IMR-90 (cell line): ENCODE measurements around the gene LRP1B. TPM values are rescaled to one million over a fixed set of nuclear protein-coding genes. Genes with fewer than 3 reads are reported as not detected.

ENCODE experiments used
- ATAC-seq: fragments of 200-7000 bp; cut with Tn5 transposase; 2 replicates; pipeline ENCODE4 v1.9.1; 2020; ENCODE audit warnings: low read depth, mild to moderate bottlenecking, moderate library complexity
- BruUV-seq: library from RNA; stranded (reverse); fragments of 400-500 nt; replicated peaks from 2 replicates; lab custom pipeline; 2021; lab: Mats Ljungman, UMichigan
- CTCF ChIA-PET: fragments of 300-600 bp; formaldehyde crosslinking; extraction: SDS; loops from one replicate; lab custom pipeline; 2021; ENCODE audit warnings: antibody characterized with exemption; lab: Yijun Ruan, JAX
- POLR2A ChIA-PET: fragments of 300-600 bp; sonication (Branson Sonifier 250); formaldehyde crosslinking; loops from one replicate; lab custom pipeline; 2022; ENCODE audit warnings: antibody characterized with exemption; ENCODE audit not compliant: unreplicated experiment; lab: Charles Lee
- DNase-seq: peaks from one replicate; pipeline ENCODE4 v3.0.0; 2013
- H2AFZ ChIP-seq: replicated peaks from 2 replicates; pipeline ENCODE3; 2013; ENCODE audit warnings: low read length, mild to moderate bottlenecking; ENCODE audit not compliant: poor library complexity
- H2AK5ac ChIP-seq: 2 replicates; pipeline ENCODE4 v1.6.1; 2013; ENCODE audit warnings: low read depth, low read length, inconsistent platforms
- H2AK9ac ChIP-seq: replicated peaks from 2 replicates; pipeline ENCODE3; 2013; ENCODE audit warnings: mild to moderate bottlenecking, low read depth, low read length, moderate library complexity; ENCODE audit not compliant: poor library complexity
- H2BK120ac ChIP-seq: 2 replicates; pipeline ENCODE4 v1.6.1; 2013; ENCODE audit warnings: low read depth, low read length, inconsistent platforms
- H2BK15ac ChIP-seq: 3 replicates; pipeline ENCODE4 v1.6.1; 2013; ENCODE audit warnings: low read depth, low read length, inconsistent platforms
- H2BK20ac ChIP-seq: 2 replicates; pipeline ENCODE4 v1.6.1; 2013; ENCODE audit warnings: low read depth, mild to moderate bottlenecking, inconsistent platforms, low read length, moderate library complexity
- H2BK5ac ChIP-seq: 2 replicates; pipeline ENCODE4 v1.6.1; 2013; ENCODE audit warnings: mild to moderate bottlenecking, low read depth, low read length, inconsistent platforms; ENCODE audit not compliant: poor library complexity, severe bottlenecking
- H3K14ac ChIP-seq: replicated peaks from 2 replicates; pipeline ENCODE4 v1.6.1; 2013; ENCODE audit warnings: low read depth, low read length, inconsistent platforms
- H3K18ac ChIP-seq: 2 replicates; pipeline ENCODE4 v1.6.1; 2013; ENCODE audit warnings: low read depth, low read length, control low read depth
- H3K23ac ChIP-seq: 2 replicates; pipeline ENCODE4 v1.6.1; 2013; ENCODE audit warnings: low read depth, low read length, inconsistent platforms
- H3K27ac ChIP-seq: 2 replicates; pipeline ENCODE4 v1.5.1; 2013; ENCODE audit warnings: mild to moderate bottlenecking, control low read depth, low read length; ENCODE audit not compliant: insufficient read depth
- H3K27me3 ChIP-seq: 2 replicates; pipeline ENCODE4 v1.6.1; 2013; ENCODE audit warnings: low read length; ENCODE audit not compliant: control insufficient read depth, insufficient read depth
- H3K36me3 ChIP-seq: 2 replicates; pipeline ENCODE4 v1.6.1; 2013; ENCODE audit warnings: low read length, mixed read lengths; ENCODE audit not compliant: control insufficient read depth, insufficient read depth
- H3K4ac ChIP-seq: 2 replicates; pipeline ENCODE4 v1.6.1; 2013; ENCODE audit warnings: low read depth, low read length, inconsistent platforms
- H3K4me1 ChIP-seq: 2 replicates; pipeline ENCODE4 v1.6.1; 2013; ENCODE audit warnings: low read length, mixed read lengths; ENCODE audit not compliant: control insufficient read depth, insufficient read depth
- H3K4me2 ChIP-seq: 2 replicates; pipeline ENCODE4 v1.6.1; 2013; ENCODE audit warnings: low read depth, mild to moderate bottlenecking, control low read depth, low read length, moderate library complexity
- H3K4me3 ChIP-seq: 2 replicates; pipeline ENCODE4 v1.5.1; 2013; ENCODE audit warnings: low read depth, mild to moderate bottlenecking, control low read depth, low read length, moderate library complexity; ENCODE audit not compliant: insufficient read depth
- H3K56ac ChIP-seq: 2 replicates; pipeline ENCODE4 v1.6.1; 2013; ENCODE audit warnings: low read length, inconsistent platforms; ENCODE audit not compliant: insufficient read depth; ENCODE audit errors: extremely low read depth
- H3K79me1 ChIP-seq, 2 experiments: 2 replicates each; pipeline ENCODE4 v1.6.1; 2013; ENCODE audit warnings: low read length in 2 of 2, inconsistent platforms in 1 of 2, low read depth in 1 of 2
- H3K9ac ChIP-seq: 2 replicates; pipeline ENCODE4 v1.6.1; 2013; ENCODE audit warnings: low read depth, low read length, control low read depth
- H3K9me1 ChIP-seq: 2 replicates; pipeline ENCODE4 v1.6.1; 2013; ENCODE audit warnings: low read length, inconsistent platforms; ENCODE audit not compliant: insufficient read depth
- H3K9me3 ChIP-seq: 2 replicates; pipeline ENCODE4 v1.6.1; 2013; ENCODE audit warnings: low read length; ENCODE audit not compliant: control insufficient read depth, insufficient read depth
- H4K20me1 ChIP-seq: 2 replicates; pipeline ENCODE4 v1.6.1; 2013; ENCODE audit warnings: low read length, inconsistent platforms; ENCODE audit not compliant: insufficient read depth
- H4K5ac ChIP-seq: 2 replicates; pipeline ENCODE4 v1.6.1; 2013; ENCODE audit warnings: mild to moderate bottlenecking, low read depth, low read length, control low read depth
- H4K8ac ChIP-seq, 2 experiments: 2 replicates each; pipeline ENCODE4 v1.6.1; 2013; ENCODE audit warnings: low read depth in 2 of 2, low read length in 2 of 2, control low read depth in 1 of 2, inconsistent platforms in 1 of 2
- H4K91ac ChIP-seq: 2 replicates; pipeline ENCODE4 v1.6.1; 2013; ENCODE audit warnings: low read depth, low read length, inconsistent platforms; ENCODE audit not compliant: insufficient read depth
- CHD1 ChIP-seq: IDR thresholded peaks from 2 replicates; pipeline ENCODE4 v1.6.1; 2012; ENCODE audit warnings: low read depth, low read length, improper control_type of control experiment
- MAFK ChIP-seq: IDR thresholded peaks from 2 replicates; pipeline ENCODE4 v1.6.1; 2012; ENCODE audit warnings: low read depth, low read length, improper control_type of control experiment
- MAZ ChIP-seq: IDR thresholded peaks from 2 replicates; pipeline ENCODE4 v1.6.1; 2012; ENCODE audit warnings: low read depth, mild to moderate bottlenecking, low read length, improper control_type of control experiment, moderate library complexity, borderline replicate concordance
- SMC3 ChIP-seq: fragments of 150-350 bp; IDR thresholded peaks from 2 replicates; pipeline ENCODE4 v1.6.1; 2016; ENCODE audit warnings: low read depth, mild to moderate bottlenecking, antibody characterized with exemption, low read length, moderate library complexity
- WGBS, 2 experiments: methylation state at CpG; one replicate each; pipeline versions ENCODE4 v1.1.5 to v1.1.7; 2013; ENCODE audit warnings: missing lambda C conversion rate in 2 of 2; ENCODE audit not compliant: insufficient read length in 1 of 2; ENCODE audit errors: extremely low coverage in 2 of 2; 5-methylcytosine and 5-hydroxymethylcytosine counted together
- dilution Hi-C: fragments of 300-500 bp; cut with HindIII; formaldehyde crosslinking; loops from one replicate; pipeline ENCODE4 v1.14.3; 2018; ENCODE audit warnings: low sequenced_read_pairs; ENCODE audit not compliant: unreplicated experiment
- in situ Hi-C: fragments of 300-500 bp; cut with MboI; formaldehyde crosslinking; loops from 3 replicates; pipeline ENCODE4 v1.14.3; 2019; ENCODE audit warnings: low sequenced_read_pairs, inconsistent platforms, mixed read lengths
- intact Hi-C: fragments of 100-400 bp; cut with micrococcal nuclease; formaldehyde crosslinking; loops from 2 replicates; pipeline ENCODE4 v1.10.0; 2022
- polyA plus RNA-seq, 3 experiments: library from polyadenylated mRNA; depleted of rRNA; stranded (reverse); fragments of >200 nt; gene quantifications; 2 replicates each; pipeline ENCODE4 v1.2.3, GENCODE V29; 2012; ENCODE audit warnings: low replicate concordance in 1 of 3
- total RNA-seq: library from RNA; depleted of rRNA; stranded (reverse); fragments of >200 nt; gene quantifications from 2 replicates; pipeline ENCODE4 v1.2.3, GENCODE V29; 2012
- TF ChIP-seq, protein P1 (sequence below): fragments of 150-350 bp; IDR thresholded peaks from 2 replicates; pipeline ENCODE4 v1.6.1; 2017; ENCODE audit warnings: mild to moderate bottlenecking, antibody characterized with exemption, low read length, low read depth

LRP1B gene
- total and polyA plus RNA-seq, 2 of the 4 experiments (the other 2 are of a cell fraction): under 0.01 to 0.02 TPM

DNA sequence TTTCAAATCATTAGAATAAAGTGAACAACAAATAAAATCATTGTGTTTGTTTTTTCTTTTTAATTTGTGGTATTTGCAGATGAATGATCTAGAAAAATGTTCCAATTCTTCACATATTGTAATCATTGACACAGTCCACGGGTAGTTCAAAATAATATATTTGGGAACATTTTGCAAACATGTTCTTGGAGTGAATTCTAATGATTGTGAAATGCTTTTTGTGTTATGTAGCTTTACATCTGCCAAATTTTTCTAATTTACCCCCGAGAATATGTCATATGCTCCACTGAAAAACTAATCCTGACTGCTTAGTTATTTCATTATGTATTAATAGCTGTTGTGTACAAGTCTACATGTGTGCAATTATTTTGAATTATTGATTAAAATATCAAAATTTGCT lies 1882.2 kb downstream of the LRP1B start:
- DNase-seq (no peak), ATAC-seq (no peak)
- Histone ChIP-seq H3K18ac (no peak overlapping the region), H2AFZ (no peak overlapping the region), H2BK20ac (no peak overlapping the region), H4K91ac (no peak overlapping the region), H3K4me1 (no peaks in the 10 kb centered on the region), H3K9ac (no peak overlapping the region), H3K9me3 (no peaks in the 10 kb centered on the region; the same call in 1 of the 2 replicates), H2AK5ac (no peak overlapping the region), H3K56ac (no peak overlapping the region), H2BK15ac (no peak overlapping the region), H3K4me3 (no peak overlapping the region), H3K14ac (no peak overlapping the region), H4K8ac (no peak overlapping the region), H2BK5ac (no peak overlapping the region), H3K9me1 (no peaks in the 10 kb centered on the region), H3K36me3 (no peaks in the 10 kb centered on the region), H3K27ac (no peak overlapping the region), H4K5ac (no peak overlapping the region), H3K79me1 (no peaks in the 10 kb centered on the region), H3K4me2 (no peak overlapping the region), H2AK9ac (no peak overlapping the region), H3K27me3 (no peaks in the 10 kb centered on the region), H3K23ac (no peak overlapping the region), H4K20me1 (no peaks in the 10 kb centered on the region), H2BK120ac (no peak overlapping the region), H3K4ac (no peak overlapping the region)
- dilution Hi-C loops (no loop called here), intact Hi-C loops (no loop called here), in situ Hi-C loops (no loop called here)
- POLR2A ChIA-PET: no interaction called here
- no CpG with 5 or more reads among the region's 2 CpGs for WGBS, 2 experiments
- CTCF ChIA-PET: no interaction called here
- TF ChIP-seq, protein P1, sequence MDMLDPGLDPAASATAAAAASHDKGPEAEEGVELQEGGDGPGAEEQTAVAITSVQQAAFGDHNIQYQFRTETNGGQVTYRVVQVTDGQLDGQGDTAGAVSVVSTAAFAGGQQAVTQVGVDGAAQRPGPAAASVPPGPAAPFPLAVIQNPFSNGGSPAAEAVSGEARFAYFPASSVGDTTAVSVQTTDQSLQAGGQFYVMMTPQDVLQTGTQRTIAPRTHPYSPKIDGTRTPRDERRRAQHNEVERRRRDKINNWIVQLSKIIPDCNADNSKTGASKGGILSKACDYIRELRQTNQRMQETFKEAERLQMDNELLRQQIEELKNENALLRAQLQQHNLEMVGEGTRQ: no peak
- TF ChIP-seq MAFK: no peak
- no peak for TF ChIP-seq MAZ
- TF ChIP-seq SMC3: no peak
- no peak for TF ChIP-seq CHD1
- no TSS peak for BruUV-seq
